DOHH2 (cell line): ENCODE results near the gene SYNJ2.
A peak's percentile ranks its signal among the peaks of the same experiment; 100 is the strongest.

ENCODE experiments used
- H3F3A ChIP-seq: fragments of 200-600 bp; sonication (generic), shearing (Covaris generic); 2 replicates; pipeline ENCODE4 v1.6.0; 2016; ENCODE audit warnings: antibody characterized with exemption, mild to moderate bottlenecking; ENCODE audit not compliant: control insufficient read depth, insufficient read depth
- H3K27ac ChIP-seq: fragments of 200-600 bp; sonication (generic); 2 replicates; pipeline ENCODE4 v1.5.1; 2014; ENCODE audit warnings: low read depth, mild to moderate bottlenecking, low read length, moderate library complexity
- H3K27me3 ChIP-seq: fragments of 200-600 bp; sonication (generic); 2 replicates; pipeline ENCODE4 v1.6.1; 2014; ENCODE audit warnings: mild to moderate bottlenecking, low read length, mixed read lengths; ENCODE audit not compliant: control insufficient read depth
- H3K36me3 ChIP-seq: fragments of 200-600 bp; sonication (generic); 2 replicates; pipeline ENCODE4 v1.6.1; 2014; ENCODE audit warnings: mild to moderate bottlenecking, low read length, moderate library complexity, mixed read lengths; ENCODE audit not compliant: control insufficient read depth
- H3K4me1 ChIP-seq: fragments of 200-600 bp; sonication (generic); 2 replicates; pipeline ENCODE4 v1.6.1; 2014; ENCODE audit warnings: mild to moderate bottlenecking, low read length, mixed read lengths; ENCODE audit not compliant: control insufficient read depth
- H3K4me2 ChIP-seq: fragments of 200-600 bp; sonication (generic); 2 replicates; pipeline ENCODE4 v1.6.0; 2014; ENCODE audit warnings: mild to moderate bottlenecking, low read length, moderate library complexity
- H3K4me3 ChIP-seq: fragments of 200-600 bp; sonication (generic); 2 replicates; pipeline ENCODE4 v1.5.1; 2014; ENCODE audit warnings: mild to moderate bottlenecking, low read length, mixed read lengths
- H3K79me2 ChIP-seq: fragments of 200-600 bp; sonication (generic); 2 replicates; pipeline ENCODE4 v1.6.1; 2014; ENCODE audit warnings: mild to moderate bottlenecking, low read length, mixed read lengths; ENCODE audit not compliant: control insufficient read depth
- H3K9me2 ChIP-seq: fragments of 200-600 bp; sonication (generic); replicated peaks from 2 replicates; pipeline ENCODE4 v1.6.1; 2014; ENCODE audit warnings: mild to moderate bottlenecking, low read length, mixed read lengths; ENCODE audit not compliant: control insufficient read depth
- H3K9me3 ChIP-seq: fragments of 200-600 bp; sonication (generic); 2 replicates; pipeline ENCODE4 v1.6.1; 2014; ENCODE audit warnings: antibody characterized with exemption, low read length, mixed read lengths; ENCODE audit not compliant: control insufficient read depth, insufficient read depth
- H4K20me1 ChIP-seq: fragments of 200-600 bp; sonication (generic); 2 replicates; pipeline ENCODE4 v1.6.0; 2014; ENCODE audit warnings: low read depth, mild to moderate bottlenecking, antibody characterized with exemption, low read length, moderate library complexity; ENCODE audit not compliant: control insufficient read depth, insufficient read depth
- EZH2phosphoT487 ChIP-seq: fragments of 200-600 bp; sonication (generic); IDR thresholded peaks from 2 replicates; pipeline ENCODE4 v1.6.1; 2017; ENCODE audit warnings: borderline replicate concordance, mild to moderate bottlenecking, antibody characterized with exemption, low read length, moderate library complexity, mixed read lengths
- TF ChIP-seq, protein P1 (sequence below): fragments of 200-600 bp; sonication (generic); IDR thresholded peaks from one replicate; pipeline ENCODE4 v1.5.1; 2014; ENCODE audit warnings: antibody characterized with exemption, mild to moderate bottlenecking, low read depth, low read length; ENCODE audit not compliant: poor library complexity, severe bottlenecking

Gene SYNJ2

DNA sequence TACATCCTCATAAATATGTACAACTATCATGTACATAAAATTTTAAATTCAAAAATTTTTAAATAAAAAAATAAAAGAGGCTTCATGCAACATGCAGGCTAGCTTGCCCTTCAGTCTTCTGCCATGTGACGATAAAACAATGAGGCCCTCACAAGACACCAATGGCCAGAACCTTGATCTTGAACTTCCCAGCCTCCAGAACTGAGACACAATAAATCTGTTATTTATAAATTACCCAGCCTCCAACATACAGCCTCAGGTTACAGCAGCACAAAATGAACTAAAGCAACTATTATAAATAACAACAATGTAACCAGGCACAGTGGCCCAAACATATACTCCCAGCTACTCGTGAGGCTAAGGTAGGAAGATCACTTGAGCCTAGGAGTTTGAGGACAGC is 143.6 kb downstream of the SYNJ2 start:
- H3K9me3 ChIP-seq: no peaks in the 10 kb centered on the region
- no peak for TF ChIP-seq EZH2phosphoT487
- TF ChIP-seq, protein P1, sequence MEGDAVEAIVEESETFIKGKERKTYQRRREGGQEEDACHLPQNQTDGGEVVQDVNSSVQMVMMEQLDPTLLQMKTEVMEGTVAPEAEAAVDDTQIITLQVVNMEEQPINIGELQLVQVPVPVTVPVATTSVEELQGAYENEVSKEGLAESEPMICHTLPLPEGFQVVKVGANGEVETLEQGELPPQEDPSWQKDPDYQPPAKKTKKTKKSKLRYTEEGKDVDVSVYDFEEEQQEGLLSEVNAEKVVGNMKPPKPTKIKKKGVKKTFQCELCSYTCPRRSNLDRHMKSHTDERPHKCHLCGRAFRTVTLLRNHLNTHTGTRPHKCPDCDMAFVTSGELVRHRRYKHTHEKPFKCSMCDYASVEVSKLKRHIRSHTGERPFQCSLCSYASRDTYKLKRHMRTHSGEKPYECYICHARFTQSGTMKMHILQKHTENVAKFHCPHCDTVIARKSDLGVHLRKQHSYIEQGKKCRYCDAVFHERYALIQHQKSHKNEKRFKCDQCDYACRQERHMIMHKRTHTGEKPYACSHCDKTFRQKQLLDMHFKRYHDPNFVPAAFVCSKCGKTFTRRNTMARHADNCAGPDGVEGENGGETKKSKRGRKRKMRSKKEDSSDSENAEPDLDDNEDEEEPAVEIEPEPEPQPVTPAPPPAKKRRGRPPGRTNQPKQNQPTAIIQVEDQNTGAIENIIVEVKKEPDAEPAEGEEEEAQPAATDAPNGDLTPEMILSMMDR: no peak
- no peak overlapping the region for H3K4me2 ChIP-seq
- H3K27ac ChIP-seq: no peak overlapping the region
- no peaks in the 10 kb centered on the region for H3K27me3 ChIP-seq
- H3K4me3 ChIP-seq: no peak overlapping the region
- no peaks in the 10 kb centered on the region for H3K9me2 ChIP-seq
- no peaks in the 10 kb centered on the region for H3K4me1 ChIP-seq
- H4K20me1 ChIP-seq: no peaks in the 10 kb centered on the region
- no peaks in the 10 kb centered on the region for H3K79me2 ChIP-seq
- H3F3A ChIP-seq: no peaks in the 10 kb centered on the region
- no peaks in the 10 kb centered on the region for H3K36me3 ChIP-seq

DNA sequence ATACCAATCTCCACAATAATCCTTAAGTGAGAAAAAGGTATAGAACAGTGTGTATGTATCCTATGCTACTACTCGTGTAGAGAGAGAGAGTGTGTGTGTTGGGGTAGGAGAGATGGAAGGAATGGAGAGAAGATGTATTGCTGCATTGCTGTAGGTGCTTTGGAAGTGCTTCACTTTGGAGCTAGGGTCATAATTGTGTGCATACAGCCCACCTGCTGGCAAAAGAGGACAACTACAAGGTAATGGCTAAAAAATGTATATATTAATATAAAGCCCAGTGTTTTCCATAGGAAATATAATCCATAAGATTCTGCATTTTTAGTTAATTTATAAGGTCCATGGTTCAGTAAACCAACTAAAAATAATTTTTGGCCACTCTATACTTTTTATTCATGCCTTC is 150.3 kb downstream of the SYNJ2 start:
- H3K4me1 ChIP-seq: no peaks in the 10 kb centered on the region
- H3F3A ChIP-seq: 0 out of 2 replicates have a peak, but pooled peaks cover 2% of the 10 kb centered on the region
- no peaks in the 10 kb centered on the region; the same call in 1 of the 2 replicates for H4K20me1 ChIP-seq

DNA sequence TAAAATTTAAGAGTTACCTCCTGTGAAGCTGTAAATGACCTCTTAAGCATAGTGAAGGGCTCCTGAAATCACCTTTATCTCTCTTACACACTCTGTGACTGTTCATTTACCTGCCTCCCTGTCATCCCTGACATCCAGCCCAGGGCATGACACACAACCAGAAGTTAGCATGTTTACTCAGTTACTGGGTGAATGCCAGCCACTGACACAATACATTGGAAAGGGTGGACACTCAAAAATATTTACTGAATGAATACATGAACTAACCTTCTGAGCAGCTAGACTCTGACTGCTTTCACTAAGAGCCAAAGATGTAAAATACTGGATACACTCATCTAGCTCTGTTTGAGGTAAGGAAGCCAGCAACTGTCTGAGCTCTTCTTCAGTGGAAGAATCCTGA is 161.1 kb downstream of the SYNJ2 start:
- Histone ChIP-seq H3K9me2 (no peaks in the 10 kb centered on the region), H3K27me3 (no peaks in the 10 kb centered on the region), H3K36me3 (no peaks in the 10 kb centered on the region), H4K20me1 (no peaks in the 10 kb centered on the region), H3K27ac (no peak overlapping the region), H3K9me3 (no peaks in the 10 kb centered on the region), H3F3A (no peaks in the 10 kb centered on the region), H3K79me2 (no peaks in the 10 kb centered on the region), H3K4me3 (no peak overlapping the region), H3K4me2 (no peak overlapping the region), H3K4me1 (no peaks in the 10 kb centered on the region)
- no peak for TF ChIP-seq EZH2phosphoT487
- TF ChIP-seq, protein P1: no peak

More for the DNA sequence above, 150.3 kb downstream of the SYNJ2 start:
- Histone ChIP-seq H3K4me2 (no peak overlapping the region), H3K79me2 (no peaks in the 10 kb centered on the region), H3K4me3 (no peak overlapping the region), H3K9me3 (no peaks in the 10 kb centered on the region), H3K27ac (no peak overlapping the region), H3K36me3 (no peaks in the 10 kb centered on the region), H3K27me3 (no peaks in the 10 kb centered on the region), H3K9me2 (no peaks in the 10 kb centered on the region)
- TF ChIP-seq, protein P1: peak; percentile 50
- TF ChIP-seq EZH2phosphoT487: no peak
